Testis (tissue), 2 donors: Measurements from ENCODE around the gene CHCHD5.
"Not testable (repeated sequence)": the region's sequence is repeated elsewhere in the genome, so short reads cannot be mapped to it uniquely, and the experiment has no call there.

Experiments
- CTCF ChIP-seq, 3 experiments: fragments of 450-650 bp in 2 of 3; fragments of 200-600 bp in 1 of 3; sonication (generic) in 1 of 3; IDR thresholded peaks; one replicate each; pipeline ENCODE4 v1.5.1; 2016 to 2019; ENCODE audit warnings: antibody characterized with exemption in 3 of 3, mild to moderate bottlenecking in 2 of 3, moderate library complexity in 1 of 3
- POLR2A ChIP-seq: fragments of 450-650 bp; IDR thresholded peaks from one replicate; pipeline ENCODE4 v1.6.1; 2017; ENCODE audit warnings: antibody characterized with exemption, mild to moderate bottlenecking, moderate library complexity

GRCh38 chr2:112536665-112537064, 47.7 kb upstream of the CHCHD5 start:
- not testable (repeated sequence) for TF ChIP-seq POLR2A; CTCF (IDR thresholded peaks at IDR 0.05)
